ENCODE measurements around the gene OR11G2.

Gene OR11G2

DNA sequence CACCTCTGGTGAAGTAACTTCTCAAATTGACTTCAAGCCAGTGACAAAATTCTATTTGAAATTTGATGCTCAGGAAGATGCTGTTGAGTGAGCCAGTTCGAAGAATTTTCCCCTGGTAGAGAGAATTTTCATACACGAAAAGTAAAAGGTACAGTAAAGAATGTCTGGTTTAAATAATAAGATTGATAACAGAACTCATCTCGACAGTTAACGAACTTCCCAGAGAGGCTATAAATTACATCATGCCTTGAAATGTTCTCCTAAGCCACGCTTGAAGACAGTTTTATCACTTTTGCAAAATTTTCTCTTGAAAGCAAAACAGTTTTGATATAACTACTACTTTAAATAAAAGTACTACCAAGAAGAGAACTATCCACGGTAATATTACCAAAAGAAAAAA lies 14.4 kb upstream of the OR11G2 start:
- Histone ChIP-seq H3K4me1 (ENCODE audit: low read length) (no peaks in the 10 kb centered on the region), H3F3A (ENCODE audit: insufficient read depth, low read length) (no peaks in the 10 kb centered on the region), H3K27ac (ENCODE audit: low read length) (no peak overlapping the region), H3K9me3 (replicated peaks; ENCODE audit: insufficient read depth, low read length) (no peaks in the 10 kb centered on the region), H3K9me2 (replicated peaks; ENCODE audit: insufficient read depth, low read length) (no peaks in the 10 kb centered on the region), H3K4me3 (ENCODE audit: low read length) (no peak overlapping the region), H3K36me3 (replicated peaks; ENCODE audit: insufficient read depth, low read length) (no peaks in the 10 kb centered on the region), H3K4me2 (ENCODE audit: low read depth, low read length) (no peak overlapping the region), H3K27me3 (replicated peaks; ENCODE audit: insufficient read depth, low read length) (no peaks in the 10 kb centered on the region), H4K20me1 (ENCODE audit: insufficient read depth, low read length) (no peaks in the 10 kb centered on the region), H3K79me2 (ENCODE audit: low read length) (no peaks in the 10 kb centered on the region), H2AFZ (ENCODE audit: low read length) (no peak overlapping the region), H3K9ac (ENCODE audit: low read length) (no peak overlapping the region)
- TF ChIP-seq EZH2phosphoT487 (IDR thresholded peaks at IDR 0.05; ENCODE audit: low read length) (no peak), EZH2 (optimal IDR thresholded peaks at IDR 0.05; ENCODE audit: low read depth, low read length) (no peak)
- TF ChIP-seq, protein P1, sequence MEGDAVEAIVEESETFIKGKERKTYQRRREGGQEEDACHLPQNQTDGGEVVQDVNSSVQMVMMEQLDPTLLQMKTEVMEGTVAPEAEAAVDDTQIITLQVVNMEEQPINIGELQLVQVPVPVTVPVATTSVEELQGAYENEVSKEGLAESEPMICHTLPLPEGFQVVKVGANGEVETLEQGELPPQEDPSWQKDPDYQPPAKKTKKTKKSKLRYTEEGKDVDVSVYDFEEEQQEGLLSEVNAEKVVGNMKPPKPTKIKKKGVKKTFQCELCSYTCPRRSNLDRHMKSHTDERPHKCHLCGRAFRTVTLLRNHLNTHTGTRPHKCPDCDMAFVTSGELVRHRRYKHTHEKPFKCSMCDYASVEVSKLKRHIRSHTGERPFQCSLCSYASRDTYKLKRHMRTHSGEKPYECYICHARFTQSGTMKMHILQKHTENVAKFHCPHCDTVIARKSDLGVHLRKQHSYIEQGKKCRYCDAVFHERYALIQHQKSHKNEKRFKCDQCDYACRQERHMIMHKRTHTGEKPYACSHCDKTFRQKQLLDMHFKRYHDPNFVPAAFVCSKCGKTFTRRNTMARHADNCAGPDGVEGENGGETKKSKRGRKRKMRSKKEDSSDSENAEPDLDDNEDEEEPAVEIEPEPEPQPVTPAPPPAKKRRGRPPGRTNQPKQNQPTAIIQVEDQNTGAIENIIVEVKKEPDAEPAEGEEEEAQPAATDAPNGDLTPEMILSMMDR (IDR thresholded peaks at IDR 0.05; ENCODE audit: low read length) = no peak
- no peak for DNase-seq

DNA sequence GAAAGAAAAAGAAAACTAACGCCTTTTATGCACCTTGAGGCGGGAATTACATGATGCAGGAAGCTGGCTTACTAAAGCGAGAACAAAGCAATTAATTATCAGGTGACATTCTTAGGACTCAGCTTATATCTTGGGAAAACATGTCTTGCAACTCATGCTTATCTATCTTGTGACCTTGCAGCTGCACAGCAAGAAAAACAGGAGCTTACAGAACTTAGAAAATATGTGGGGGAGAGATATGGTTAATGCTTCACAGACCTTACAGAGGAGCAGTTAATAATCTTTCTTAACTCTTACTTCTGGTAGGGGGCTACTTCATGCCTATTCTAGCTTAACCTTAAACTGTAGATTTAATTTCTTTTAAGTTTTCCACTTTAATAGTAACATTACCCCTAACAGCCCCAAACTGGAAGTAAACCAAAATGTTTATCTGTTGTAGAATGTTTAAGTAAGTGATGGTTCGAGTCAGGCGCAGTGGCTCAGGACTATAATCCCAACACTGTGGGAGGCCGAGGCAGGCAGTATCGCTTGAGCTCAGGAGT lies 13.2 kb upstream of the OR11G2 start:
- Histone ChIP-seq H3K27me3 (replicated peaks; ENCODE audit: insufficient read depth, low read length) (no peaks in the 10 kb centered on the region), H3K36me3 (replicated peaks; ENCODE audit: insufficient read depth, low read length) (no peaks in the 10 kb centered on the region), H3K9me3 (replicated peaks; ENCODE audit: insufficient read depth, low read length) (no peaks in the 10 kb centered on the region), H3K79me2 (ENCODE audit: low read length) (no peaks in the 10 kb centered on the region), H2AFZ (ENCODE audit: low read length) (no peak overlapping the region), H3K9ac (ENCODE audit: low read length) (no peak overlapping the region), H3K27ac (ENCODE audit: low read length) (no peak overlapping the region), H3K4me3 (ENCODE audit: low read length) (no peak overlapping the region), H3F3A (ENCODE audit: insufficient read depth, low read length) (no peaks in the 10 kb centered on the region), H3K4me2 (ENCODE audit: low read depth, low read length) (no peak overlapping the region), H3K9me2 (replicated peaks; ENCODE audit: insufficient read depth, low read length) (no peaks in the 10 kb centered on the region), H4K20me1 (ENCODE audit: insufficient read depth, low read length) (no peaks in the 10 kb centered on the region), H3K4me1 (ENCODE audit: low read length) (no peaks in the 10 kb centered on the region)
- DNase-seq = no peak
- TF ChIP-seq EZH2phosphoT487 (IDR thresholded peaks at IDR 0.05; ENCODE audit: low read length) (no peak), EZH2 (optimal IDR thresholded peaks at IDR 0.05; ENCODE audit: low read depth, low read length) (no peak)
- TF ChIP-seq, protein P1 (IDR thresholded peaks at IDR 0.05; ENCODE audit: low read length) = no peak

DNA sequence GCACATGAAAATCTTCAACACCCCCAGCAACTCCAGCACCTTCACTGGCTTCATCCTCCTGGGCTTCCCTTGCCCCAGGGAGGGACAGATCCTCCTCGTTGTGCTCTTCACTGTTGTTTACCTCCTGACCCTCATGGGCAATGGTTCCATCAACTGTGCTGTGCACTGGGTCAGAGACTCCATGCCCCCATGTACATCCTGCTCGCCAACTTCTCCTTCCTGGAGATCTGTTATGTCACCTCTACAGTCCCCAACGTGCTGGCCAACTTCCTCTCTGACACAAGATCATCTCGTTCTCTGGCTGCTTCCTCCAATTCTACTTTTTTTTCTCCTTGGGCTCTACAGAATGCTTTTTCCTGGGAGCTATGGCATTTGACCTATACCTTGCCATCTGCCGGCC lies 11.5 kb upstream of the OR11G2 start:
- Histone ChIP-seq H4K20me1 (ENCODE audit: insufficient read depth, low read length) (no peaks in the 10 kb centered on the region), H2AFZ (ENCODE audit: low read length) (no peak overlapping the region), H3K79me2 (ENCODE audit: low read length) (no peaks in the 10 kb centered on the region), H3F3A (ENCODE audit: insufficient read depth, low read length) (no peaks in the 10 kb centered on the region), H3K27ac (ENCODE audit: low read length) (no peak overlapping the region), H3K9me3 (replicated peaks; ENCODE audit: insufficient read depth, low read length) (no peaks in the 10 kb centered on the region), H3K4me1 (ENCODE audit: low read length) (no peaks in the 10 kb centered on the region), H3K9ac (ENCODE audit: low read length) (no peak overlapping the region), H3K36me3 (replicated peaks; ENCODE audit: insufficient read depth, low read length) (no peaks in the 10 kb centered on the region), H3K4me2 (ENCODE audit: low read depth, low read length) (no peak overlapping the region), H3K27me3 (replicated peaks; ENCODE audit: insufficient read depth, low read length) (no peaks in the 10 kb centered on the region), H3K4me3 (ENCODE audit: low read length) (no peak overlapping the region), H3K9me2 (replicated peaks; ENCODE audit: insufficient read depth, low read length) (no peaks in the 10 kb centered on the region)
- no peak for DNase-seq
- TF ChIP-seq EZH2phosphoT487 (IDR thresholded peaks at IDR 0.05; ENCODE audit: low read length) = no peak
- TF ChIP-seq EZH2 (optimal IDR thresholded peaks at IDR 0.05; ENCODE audit: low read depth, low read length) = no peak

DNA sequence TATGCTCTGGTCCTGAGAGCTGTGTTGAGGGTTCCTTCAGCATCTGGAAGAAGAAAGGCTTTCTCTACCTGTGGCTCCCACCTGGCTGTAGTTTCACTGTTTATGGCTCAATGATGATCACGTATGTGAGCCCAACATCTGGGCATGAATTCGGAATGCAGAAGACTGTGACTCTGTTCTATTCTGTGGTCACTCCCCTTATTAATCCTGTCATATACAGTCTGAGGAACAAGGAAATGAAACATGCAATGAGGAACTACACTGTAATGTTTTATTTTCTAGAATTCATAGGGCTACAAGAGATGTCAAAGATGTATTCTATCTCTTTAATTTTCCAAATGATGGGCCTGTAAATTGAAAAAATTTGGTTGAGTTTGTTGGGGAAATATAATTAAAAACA lies 10.8 kb upstream of the OR11G2 start:
- Histone ChIP-seq H3K9me3 (replicated peaks; ENCODE audit: insufficient read depth, low read length) (no peaks in the 10 kb centered on the region), H3K27ac (ENCODE audit: low read length) (no peak overlapping the region), H3K4me3 (ENCODE audit: low read length) (no peak overlapping the region), H3K27me3 (replicated peaks; ENCODE audit: insufficient read depth, low read length) (no peaks in the 10 kb centered on the region), H3F3A (ENCODE audit: insufficient read depth, low read length) (no peaks in the 10 kb centered on the region), H4K20me1 (ENCODE audit: insufficient read depth, low read length) (no peaks in the 10 kb centered on the region), H3K9ac (ENCODE audit: low read length) (no peak overlapping the region), H3K36me3 (replicated peaks; ENCODE audit: insufficient read depth, low read length) (no peaks in the 10 kb centered on the region), H3K79me2 (ENCODE audit: low read length) (no peaks in the 10 kb centered on the region), H2AFZ (ENCODE audit: low read length) (no peak overlapping the region), H3K4me1 (ENCODE audit: low read length) (no peaks in the 10 kb centered on the region), H3K9me2 (replicated peaks; ENCODE audit: insufficient read depth, low read length) (no peaks in the 10 kb centered on the region), H3K4me2 (ENCODE audit: low read depth, low read length) (no peak overlapping the region)
- no peak for DNase-seq
- no peak for TF ChIP-seq EZH2phosphoT487 (IDR thresholded peaks at IDR 0.05; ENCODE audit: low read length)
- TF ChIP-seq EZH2 (optimal IDR thresholded peaks at IDR 0.05; ENCODE audit: low read depth, low read length) = no peak
- TF ChIP-seq, protein P1 (IDR thresholded peaks at IDR 0.05; ENCODE audit: low read length) = no peak

All from MM.1S (cell line).